Measurements from ENCODE around the gene PTPN14.

- TF ChIP-seq, protein P1, sequence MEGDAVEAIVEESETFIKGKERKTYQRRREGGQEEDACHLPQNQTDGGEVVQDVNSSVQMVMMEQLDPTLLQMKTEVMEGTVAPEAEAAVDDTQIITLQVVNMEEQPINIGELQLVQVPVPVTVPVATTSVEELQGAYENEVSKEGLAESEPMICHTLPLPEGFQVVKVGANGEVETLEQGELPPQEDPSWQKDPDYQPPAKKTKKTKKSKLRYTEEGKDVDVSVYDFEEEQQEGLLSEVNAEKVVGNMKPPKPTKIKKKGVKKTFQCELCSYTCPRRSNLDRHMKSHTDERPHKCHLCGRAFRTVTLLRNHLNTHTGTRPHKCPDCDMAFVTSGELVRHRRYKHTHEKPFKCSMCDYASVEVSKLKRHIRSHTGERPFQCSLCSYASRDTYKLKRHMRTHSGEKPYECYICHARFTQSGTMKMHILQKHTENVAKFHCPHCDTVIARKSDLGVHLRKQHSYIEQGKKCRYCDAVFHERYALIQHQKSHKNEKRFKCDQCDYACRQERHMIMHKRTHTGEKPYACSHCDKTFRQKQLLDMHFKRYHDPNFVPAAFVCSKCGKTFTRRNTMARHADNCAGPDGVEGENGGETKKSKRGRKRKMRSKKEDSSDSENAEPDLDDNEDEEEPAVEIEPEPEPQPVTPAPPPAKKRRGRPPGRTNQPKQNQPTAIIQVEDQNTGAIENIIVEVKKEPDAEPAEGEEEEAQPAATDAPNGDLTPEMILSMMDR (conservative IDR thresholded peaks at IDR 0.05; ENCODE audit: low read length): no peak
- no peak for TF ChIP-seq EZH2phosphoT487 (IDR thresholded peaks at IDR 0.05; ENCODE audit: borderline replicate concordance)
Measured at GRCh38 chr1:214337015-214337414, 214.4 kb downstream of the PTPN14 start.
